ENCODE measurements around the gene XPNPEP3.
"Not testable (repeated sequence)": the region's sequence is repeated elsewhere in the genome, so short reads cannot be mapped to it uniquely, and the experiment has no call there.

The XPNPEP3 gene

GRCh38 chr22:40862013-40862412, 5.1 kb downstream of the XPNPEP3 start, which contains the start of gene DNAJB7:
TSS of gene DNAJB7 (minus strand) at chr22:40862113. CDS start at chr22:40861994, 119 bp downstream.
- no peak for DNase-seq

DNA sequence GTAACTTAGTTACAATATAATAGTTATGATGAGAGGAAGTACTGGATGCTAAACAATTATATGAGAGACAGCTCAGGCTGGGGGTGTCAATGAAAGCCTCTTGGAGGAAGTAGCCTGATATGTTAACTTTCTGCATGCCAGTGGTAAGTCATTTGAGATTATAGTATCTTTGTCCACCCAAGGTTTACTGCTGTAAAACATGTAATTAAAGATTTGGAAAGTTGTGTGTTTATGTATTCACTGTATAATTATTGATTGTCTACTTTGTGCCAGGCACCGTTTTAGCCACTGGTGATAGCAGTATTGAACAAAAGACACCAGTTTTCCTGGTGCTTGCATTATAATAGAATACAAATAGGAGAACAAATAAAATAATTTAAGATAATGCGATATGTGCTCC, 5.6 kb downstream of the XPNPEP3 start:
- DNase-seq, result no peak

DNA sequence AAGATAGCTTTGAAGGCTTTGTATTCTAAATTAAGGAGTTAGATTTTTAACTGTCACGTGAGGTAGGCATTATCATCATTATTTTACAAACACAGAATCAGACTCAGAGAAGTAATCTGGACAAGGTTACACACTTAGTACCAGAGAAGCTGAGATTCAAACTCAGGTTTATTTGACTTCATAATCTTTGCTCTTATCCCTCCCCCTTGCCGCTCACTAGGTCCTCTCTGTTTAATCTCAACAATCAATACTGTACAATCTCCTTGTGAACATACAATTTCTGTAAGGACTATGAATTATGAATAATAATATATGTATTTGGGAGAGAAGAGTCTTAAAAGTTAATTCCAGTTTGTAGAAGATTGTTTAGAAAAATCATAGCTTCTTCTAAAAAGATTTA, 10.2 kb downstream of the XPNPEP3 start:
- no peak for DNase-seq

- not testable (repeated sequence) for DNase-seq
Measured at GRCh38 chr22:40868379-40868778, 11.4 kb downstream of the XPNPEP3 start.

DNA sequence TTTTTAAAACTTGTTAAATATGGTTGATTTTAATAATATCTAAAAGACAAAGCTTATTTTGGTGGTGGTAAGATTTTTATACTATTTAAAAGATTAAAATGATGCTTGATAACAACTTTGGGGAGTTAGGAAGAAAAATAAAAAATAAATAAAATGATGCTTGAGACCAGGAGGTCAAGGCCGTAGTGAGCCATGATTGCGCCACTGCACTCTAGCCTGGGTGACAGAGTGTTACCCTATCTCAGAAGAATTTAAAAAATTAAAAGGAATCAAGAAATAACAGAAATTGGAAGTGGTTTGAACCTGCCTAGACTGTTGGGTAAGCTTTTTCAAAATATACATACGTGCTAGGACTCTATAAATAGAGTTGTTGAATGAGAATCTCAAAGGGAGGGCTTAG, 17.1 kb downstream of the XPNPEP3 start:
- no peak for DNase-seq

DNA sequence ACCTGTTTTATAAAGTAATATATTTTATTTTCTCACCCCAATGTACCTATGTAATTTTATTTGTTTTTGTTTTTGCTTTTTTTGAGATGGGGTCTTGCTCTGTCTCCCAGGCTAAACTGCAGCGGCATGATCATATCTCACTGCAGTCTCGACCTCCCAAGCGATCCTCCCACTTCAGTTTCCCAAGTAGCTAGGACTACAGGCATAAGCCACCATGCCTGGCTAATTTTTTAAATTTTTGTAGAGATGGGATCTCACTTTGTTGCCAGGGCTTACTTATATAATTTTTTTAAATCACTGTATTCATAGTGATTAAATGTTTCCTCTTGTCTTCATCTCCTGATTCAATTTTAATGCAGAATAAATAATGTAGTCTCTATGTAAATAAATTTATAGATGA, 18.2 kb downstream of the XPNPEP3 start:
- no peak for DNase-seq

DNA sequence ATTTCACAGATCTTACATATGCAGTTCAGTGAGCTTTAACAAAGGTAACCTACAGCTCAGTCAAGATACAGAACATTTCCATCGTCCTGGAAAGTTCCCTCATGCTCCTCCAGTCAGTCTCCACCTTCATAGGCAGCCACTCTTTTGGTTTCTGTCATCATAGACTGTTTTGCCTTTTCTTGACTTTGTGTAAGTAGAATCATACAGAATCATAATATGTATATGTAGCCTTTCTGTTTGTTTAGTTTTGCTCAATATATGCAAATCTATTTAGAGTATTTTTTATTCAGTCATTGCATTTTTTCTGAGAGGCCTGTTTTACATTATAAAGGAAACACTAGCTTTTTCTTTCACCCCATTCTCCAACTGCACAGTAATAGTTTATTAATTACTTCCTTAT, 20.0 kb downstream of the XPNPEP3 start:
- DNase-seq, result no peak

DNA sequence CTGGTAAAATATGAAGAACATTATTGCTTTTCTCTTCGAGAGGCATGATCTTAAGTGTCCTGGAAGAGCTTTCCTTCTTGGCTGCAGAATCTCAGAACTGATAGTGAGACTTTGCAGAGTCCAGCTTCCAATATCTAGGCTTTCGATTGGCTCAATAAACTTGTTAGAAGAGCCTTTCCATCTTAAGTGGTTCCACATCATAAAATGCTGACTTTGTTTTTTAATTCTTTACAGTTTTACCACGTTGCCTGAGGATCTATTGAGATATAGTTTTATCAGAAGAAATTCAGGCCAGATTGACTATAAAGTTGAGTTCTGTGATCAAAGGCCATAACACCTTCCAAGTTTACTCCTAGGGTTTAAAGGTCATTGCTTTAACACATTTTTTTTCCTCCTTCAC, 20.5 kb downstream of the XPNPEP3 start:
- DNase-seq, result no peak

- no peak for DNase-seq
Measured at GRCh38 chr22:40878922-40879321, 22.0 kb downstream of the XPNPEP3 start.

- DNase-seq, result no peak
Measured at GRCh38 chr22:40889116-40889515, 32.2 kb downstream of the XPNPEP3 start.

DNA sequence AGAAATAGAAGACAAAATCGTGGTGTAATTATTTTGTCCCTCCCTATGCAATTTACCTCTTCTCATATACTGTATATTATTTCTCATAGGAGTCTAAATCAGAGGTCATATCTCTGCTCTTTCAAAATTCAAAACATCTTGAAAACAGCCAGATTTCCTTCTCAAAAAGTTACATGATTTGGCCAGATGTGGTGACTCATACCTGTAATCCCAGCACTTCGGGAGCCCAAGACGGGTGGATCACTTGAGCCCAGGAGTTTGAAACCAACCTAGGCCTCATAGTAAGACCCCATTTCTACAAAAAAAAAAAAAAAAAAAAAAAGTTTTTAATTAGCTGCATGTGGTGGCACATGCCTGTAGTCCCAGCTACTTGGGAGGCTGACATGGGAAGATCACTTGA, 33.9 kb downstream of the XPNPEP3 start:
- DNase-seq, result no peak

DNA sequence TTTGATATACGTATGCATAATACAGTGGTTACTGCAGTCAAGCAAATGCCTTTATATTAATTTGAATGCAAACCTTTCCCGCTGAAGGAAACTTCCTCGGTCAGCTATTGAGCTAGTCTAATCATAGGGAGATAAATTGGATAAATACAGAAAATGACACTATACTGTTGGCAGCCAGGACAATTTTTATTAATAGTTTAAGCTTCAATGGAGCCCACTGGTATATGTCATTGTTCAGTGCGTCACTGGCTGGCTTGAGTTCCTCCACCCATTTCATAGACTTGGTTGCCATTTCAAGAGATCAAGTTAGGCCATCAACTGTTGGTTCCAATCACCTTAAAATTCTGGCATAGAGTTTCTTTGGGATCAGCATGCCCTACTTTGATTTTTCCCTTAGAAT, 37.5 kb downstream of the XPNPEP3 start:
- DNase-seq, result no peak

- no peak for DNase-seq
Measured at GRCh38 chr22:40898850-40899357, 42.0 kb downstream of the XPNPEP3 start.

DNA sequence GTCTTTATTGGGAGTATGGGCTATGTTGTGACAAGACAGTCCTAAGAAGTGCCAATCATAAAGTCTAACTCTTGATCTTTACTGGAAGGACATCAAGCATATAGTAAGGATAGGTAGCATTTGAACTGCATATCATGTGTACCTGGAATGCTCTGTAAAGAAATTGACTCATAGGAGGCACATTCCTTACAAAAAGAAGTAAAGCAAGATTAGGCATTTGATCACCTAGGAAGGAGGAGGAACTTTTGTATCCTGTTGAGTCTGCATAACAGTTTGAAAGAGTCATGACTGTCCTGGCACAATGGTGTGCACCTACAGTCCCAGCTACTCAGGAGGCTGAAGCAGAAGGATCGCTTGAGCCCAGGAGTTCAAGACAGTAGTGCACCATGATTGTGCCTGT, 47.2 kb downstream of the XPNPEP3 start:
- no peak for DNase-seq

- DNase-seq, result no peak
Measured at GRCh38 chr22:40908895-40909294, 51.9 kb downstream of the XPNPEP3 start.

DNA sequence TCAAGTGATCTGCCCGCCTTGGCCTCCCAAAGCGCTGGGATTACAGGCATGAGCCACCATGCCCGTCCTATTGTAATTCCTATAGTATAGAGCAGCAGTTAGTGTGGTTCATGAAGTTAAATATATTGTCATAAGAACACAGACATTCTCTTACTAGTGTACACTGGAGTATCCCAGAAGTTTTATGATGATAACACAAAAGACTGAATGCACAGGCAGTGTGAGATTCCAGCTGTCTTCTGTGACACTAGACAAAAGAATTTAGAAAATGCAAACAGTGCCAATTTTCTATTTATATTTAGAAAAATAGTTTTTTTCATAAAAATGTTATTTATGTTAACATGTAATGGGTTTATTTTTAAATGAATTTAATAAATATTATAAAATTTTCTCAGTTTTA, 54.8 kb downstream of the XPNPEP3 start:
- no peak for DNase-seq

DNA sequence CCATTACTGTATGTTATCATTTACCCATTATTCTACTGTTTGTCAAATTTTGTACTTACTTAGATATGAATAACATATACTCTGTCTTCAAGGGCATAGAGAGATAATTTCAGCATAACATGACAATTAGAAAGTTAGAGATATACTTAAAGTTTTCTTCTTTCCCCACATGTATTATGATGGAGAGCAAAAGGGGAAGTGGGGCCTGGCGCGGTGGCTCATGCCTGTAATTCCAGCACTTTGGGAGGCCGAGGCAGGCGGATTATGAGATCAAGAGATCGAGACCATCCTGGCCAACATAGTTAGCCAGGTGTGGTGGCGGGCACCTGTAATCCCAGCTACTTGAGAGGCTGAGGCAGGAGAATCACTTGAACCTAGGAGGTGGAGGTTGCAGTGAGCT, 56.0 kb downstream of the XPNPEP3 start:
- not testable (repeated sequence) for DNase-seq

GRCh38 chr22:40919446-40919845, 62.5 kb downstream of the XPNPEP3 start:
- no peak for DNase-seq

GRCh38 chr22:40920526-40920925, 63.6 kb downstream of the XPNPEP3 start:
- DNase-seq, result no peak

GRCh38 chr22:40922484-40923303, 65.7 kb downstream of the XPNPEP3 start:
- DNase-seq, result no peak

DNA sequence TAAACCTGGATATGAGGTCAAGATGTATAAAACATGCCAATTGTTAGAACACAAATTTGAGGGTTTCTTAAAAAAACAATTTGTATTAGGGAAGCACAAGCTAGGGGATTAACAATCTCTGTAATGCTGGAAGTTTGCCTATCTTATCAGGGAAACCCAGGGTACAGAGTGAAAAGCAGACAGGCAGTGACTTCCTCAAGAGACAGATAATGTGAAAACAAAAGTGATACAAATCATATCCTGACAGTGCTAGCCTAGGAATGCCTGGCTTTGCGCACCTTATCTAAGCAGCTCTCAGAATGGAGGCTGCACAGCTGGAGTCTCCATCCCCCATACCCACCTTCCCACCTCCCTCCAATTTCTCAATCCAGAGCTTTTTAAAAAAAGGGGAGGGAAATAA, 71.7 kb downstream of the XPNPEP3 start:
- no peak for DNase-seq

GRCh38 chr22:40932396-40932795, 75.4 kb downstream of the XPNPEP3 start:
- no peak for DNase-seq

DNA sequence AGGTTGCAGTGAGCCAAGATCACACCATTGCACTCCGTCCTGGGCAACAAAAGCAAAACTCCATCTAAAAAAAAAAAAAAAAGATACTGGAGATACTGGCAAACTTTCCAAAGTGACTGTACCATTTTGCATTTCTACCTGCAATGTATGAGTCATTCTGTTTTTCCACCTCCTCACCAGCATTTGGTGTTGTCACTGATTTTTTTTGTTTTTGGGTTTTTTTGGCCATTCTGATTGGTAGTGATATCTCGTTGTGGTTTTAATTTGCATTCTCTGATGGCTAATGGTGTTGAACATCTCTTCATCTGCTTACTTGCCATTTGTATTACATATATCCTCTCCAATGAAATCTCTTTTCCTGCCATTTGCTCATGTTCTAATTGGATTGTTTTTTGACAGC, 82.3 kb downstream of the XPNPEP3 start:
- DNase-seq, result no peak

DNA sequence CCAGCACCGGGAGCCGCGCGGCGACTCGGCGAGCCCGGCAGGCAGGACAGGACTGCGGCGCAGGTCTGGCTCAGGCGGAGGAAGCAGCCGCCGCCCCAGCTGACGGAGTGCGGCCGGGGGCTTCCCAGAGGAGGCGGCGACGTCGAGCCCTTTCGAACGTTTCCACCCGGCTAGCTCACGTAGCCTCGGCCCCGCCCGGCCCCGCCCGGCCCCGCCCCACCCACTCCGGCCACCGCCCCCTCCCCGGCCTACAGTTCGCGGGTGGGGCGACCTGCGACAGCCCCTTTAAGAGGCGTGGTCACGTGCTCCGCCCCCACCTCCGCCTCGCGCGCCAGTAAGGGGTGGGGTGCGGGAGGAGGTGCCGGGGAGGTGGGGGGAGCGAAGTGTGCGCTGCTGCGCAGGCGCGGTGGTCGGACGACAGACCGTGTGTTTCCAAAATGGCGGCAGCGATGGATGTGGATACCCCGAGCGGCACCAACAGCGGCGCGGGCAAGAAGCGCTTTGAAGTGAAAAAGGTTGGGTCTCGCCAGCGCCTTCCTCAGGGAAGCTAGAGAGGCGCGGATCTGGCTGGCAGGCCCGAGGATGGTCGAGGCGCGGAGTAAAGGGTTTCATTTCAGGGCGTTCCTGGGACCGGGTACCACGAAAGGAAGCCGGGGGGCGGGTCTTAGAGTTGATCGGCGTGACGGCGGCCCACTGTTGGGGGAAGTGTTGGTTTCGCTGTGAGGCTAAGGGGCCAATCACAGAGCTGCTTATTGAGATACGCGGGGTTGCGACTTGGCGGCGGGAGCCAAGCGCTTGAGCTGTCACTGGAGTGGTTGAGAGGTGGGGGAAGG, 94.2 kb downstream of the XPNPEP3 start, which contains the start of gene RBX1:
Gene RBX1, plus strand, starts transcription at position 417 of the 833 bp plus-strand sequence. Its CDS starts 21 bp downstream, at position 438.
- DNase-seq, result peak; percentile 80

Measured in SIG-M5 (cell line).